HG03095 (cell line): ENCODE results near the gene TEKT5.

ENCODE experiments used
- ATAC-seq: cut with Tn5 transposase; IDR thresholded peaks from one replicate; pipeline ENCODE4 v1.9.1; 2021; ENCODE audit warnings: moderate library complexity; ENCODE audit not compliant: unreplicated experiment

TEKT5 gene

DNA sequence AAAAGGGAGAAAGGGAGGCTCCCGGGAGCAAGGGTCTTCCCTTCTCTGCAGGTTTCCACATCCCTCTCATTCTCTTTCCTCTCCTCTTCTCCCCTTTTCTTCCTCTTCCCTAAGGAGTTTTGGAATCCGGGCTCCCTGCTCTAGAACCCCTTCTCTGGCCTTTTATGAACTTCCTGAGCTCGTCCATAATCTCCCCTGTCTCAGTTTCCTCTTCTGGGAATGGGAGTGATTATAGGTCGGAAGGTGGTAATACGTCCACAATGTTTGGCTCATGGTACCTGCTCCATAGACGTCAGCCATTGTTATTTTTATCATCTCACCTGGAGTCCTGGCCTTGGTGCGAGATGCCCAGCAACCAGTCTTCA lies 113.9 kb downstream of the TEKT5 start:
- no peak for ATAC-seq

GRCh38 chr16:10579965-10580882 lies 114.5 kb downstream of the TEKT5 start, which contains the start of gene EMP2:
EMP2 (minus strand) TSS chr16:10580598; CDS start chr16:10547617, 32,981 bp downstream.
- no peak for ATAC-seq

GRCh38 chr16:10579575-10579964 lies 115.2 kb downstream of the TEKT5 start:
- no peak for ATAC-seq

GRCh38 chr16:10578474-10579316 lies 116.0 kb downstream of the TEKT5 start:
- ATAC-seq: no peak
